T-helper 17 cell (primary cell): Measurements from ENCODE around the gene PSMB8. TPM values are rescaled to one million over a fixed set of nuclear protein-coding genes. Genes with fewer than 3 reads are reported as not detected.

ENCODE experiments used
- ATAC-seq: fragments of 150-1000 bp; cut with Tn5 transposase; 2 replicates; pipeline ENCODE4 v1.10.0; 2021; ENCODE audit warnings: mild to moderate bottlenecking, moderate library complexity
- DNase-seq, 3 donors: peaks; one replicate each; pipeline versions ENCODE4 v3.0.0 to v3.0.0-alpha.2; 2020 to 2021
- H3K9me3 ChIP-seq: one replicate; pipeline ENCODE4 v1.7.0; 2013; ENCODE audit warnings: low read length, mild to moderate bottlenecking; ENCODE audit not compliant: control insufficient read depth, poor library complexity, severe bottlenecking
- H3K27ac Mint-ChIP-seq: one replicate; pipeline ENCODE4 v1.8.0; 2022; ENCODE audit warnings: mild to moderate bottlenecking, moderate library complexity, mixed read lengths
- H3K27me3 Mint-ChIP-seq: one replicate; pipeline ENCODE4 v1.8.0; 2022; ENCODE audit warnings: mixed read lengths
- H3K36me3 Mint-ChIP-seq: one replicate; pipeline ENCODE4 v1.8.0; 2022; ENCODE audit warnings: low read depth, mixed read lengths
- H3K4me1 Mint-ChIP-seq: one replicate; pipeline ENCODE4 v1.8.0; 2022; ENCODE audit warnings: mild to moderate bottlenecking, mixed read lengths
- H3K4me3 Mint-ChIP-seq: one replicate; pipeline ENCODE4 v1.8.0; 2022; ENCODE audit warnings: mild to moderate bottlenecking, moderate library complexity, mixed read lengths
- total RNA-seq, 4 donors: library from RNA in 2 of 4; stranded (reverse) in 2 of 4; gene quantifications; one replicate each; pipeline ENCODE4 v1.2.3 and lab custom pipeline; 2022 to 2026

The PSMB8 gene
- total RNA-seq, 2 donors from 2014 or later, result 131 to 139 TPM

DNA sequence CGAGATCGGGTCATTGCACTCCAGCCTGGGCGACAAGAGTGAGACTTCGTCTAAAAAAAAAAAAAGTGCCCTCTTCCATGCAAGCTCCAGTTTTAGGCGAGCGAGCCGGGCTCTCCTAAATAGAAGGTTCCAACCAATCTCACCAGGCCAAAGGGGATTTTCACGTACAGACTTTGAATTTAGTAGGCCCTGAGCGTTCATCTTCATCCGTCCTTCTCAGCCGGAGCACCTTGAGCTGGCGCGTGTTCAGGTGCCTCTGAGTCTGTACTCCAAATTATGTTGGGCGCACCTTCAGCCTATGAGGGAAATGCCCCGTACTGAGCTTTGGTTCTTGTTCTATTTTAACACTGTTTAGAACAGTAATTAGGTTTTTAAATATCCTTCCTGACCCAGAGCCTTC, 4.5 kb downstream of the PSMB8 start:
- H3K4me3 Mint-ChIP-seq, result no peak overlapping the region
- H3K9me3 ChIP-seq, result no peaks in the 10 kb centered on the region
- peaks cover 28% of the 10 kb centered on the region for H3K36me3 Mint-ChIP-seq
- DNase-seq, result no peak
- no peak for ATAC-seq
- peaks cover 60% of the 10 kb centered on the region for H3K4me1 Mint-ChIP-seq
- H3K27me3 Mint-ChIP-seq, result no peaks in the 10 kb centered on the region
- H3K27ac Mint-ChIP-seq, result peak overlapping the region; percentile 100

- Mint-ChIP-seq H3K36me3 (peaks cover 24% of the 10 kb centered on the region), H3K27ac (peak within 1 kb of the TSS; percentile 100), H3K4me1 (peaks cover 67% of the 10 kb centered on the region), H3K4me3 (peak within 1 kb of the TSS; percentile 95), H3K27me3 (no peaks in the 10 kb centered on the region)
- peak; percentile 94 to 99 (median 99) for DNase-seq
- ATAC-seq, result peak; percentile 88
- no peaks in the 10 kb centered on the region for H3K9me3 ChIP-seq
Measured at GRCh38 chr6:32838114-32838958, 5.5 kb downstream of the PSMB8 start, which contains the start of gene TAP2. Gene TAP2, minus strand, starts transcription at chr6:32838739. Its CDS starts 506 bp downstream, at chr6:32838233.

DNA sequence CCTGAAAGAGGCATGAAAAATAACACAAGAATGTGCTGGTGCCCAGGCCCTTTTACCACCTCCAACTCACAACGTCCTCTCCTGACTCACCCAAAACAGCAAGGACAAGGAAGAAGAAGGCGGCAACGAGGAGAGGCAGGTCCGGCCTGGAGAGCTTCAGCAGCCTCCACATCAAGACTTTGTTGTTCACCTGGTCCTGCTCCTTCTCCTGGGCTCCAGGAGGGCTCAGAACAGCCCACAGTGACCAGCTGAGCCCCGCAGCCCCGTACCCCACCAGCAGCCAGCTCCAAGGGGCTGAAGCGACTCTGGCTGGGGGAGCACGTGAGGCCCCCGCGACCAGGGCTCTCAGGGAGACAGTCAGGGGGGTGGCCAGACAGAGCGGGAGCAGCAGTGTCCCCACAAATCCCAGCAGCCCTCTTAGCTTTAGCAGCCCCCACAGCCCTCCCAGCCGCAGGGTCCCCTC, 6.2 kb downstream of the PSMB8 start:
- Mint-ChIP-seq H3K4me1 (peaks cover 66% of the 10 kb centered on the region), H3K4me3 (peak overlapping the region; percentile 95), H3K27ac (peak overlapping the region; percentile 100), H3K27me3 (no peaks in the 10 kb centered on the region), H3K36me3 (peaks cover 24% of the 10 kb centered on the region)
- DNase-seq (no peak), ATAC-seq (no peak)
- H3K9me3 ChIP-seq, result no peaks in the 10 kb centered on the region

DNA sequence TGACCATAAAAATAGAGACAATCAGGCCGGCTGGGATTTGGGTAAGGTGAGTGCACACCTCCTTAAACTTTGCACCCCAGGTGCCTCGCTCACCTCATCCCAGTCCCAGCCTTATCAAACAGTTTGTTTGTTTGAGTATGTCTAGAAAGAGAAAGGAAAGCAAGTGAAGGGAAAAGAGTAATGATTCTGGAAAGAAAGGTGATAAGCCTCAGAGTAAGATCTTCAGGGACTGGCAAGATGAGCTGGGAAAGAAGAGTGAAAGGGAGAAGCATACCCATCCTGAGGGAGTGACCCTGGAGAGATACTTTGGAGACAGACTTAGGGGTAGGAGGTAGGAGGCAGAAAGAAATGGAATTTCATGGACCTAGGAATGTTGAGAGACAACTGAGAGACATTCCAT, 7.0 kb downstream of the PSMB8 start:
- H3K4me1 Mint-ChIP-seq, result peaks cover 61% of the 10 kb centered on the region
- no peak for ATAC-seq
- peaks cover 20% of the 10 kb centered on the region for H3K36me3 Mint-ChIP-seq
- DNase-seq, result no peak
- no peaks in the 10 kb centered on the region for H3K9me3 ChIP-seq
- H3K4me3 Mint-ChIP-seq, result peak overlapping the region; percentile 95
- H3K27me3 Mint-ChIP-seq, result no peaks in the 10 kb centered on the region
- H3K27ac Mint-ChIP-seq, result peak overlapping the region; percentile 100

DNA sequence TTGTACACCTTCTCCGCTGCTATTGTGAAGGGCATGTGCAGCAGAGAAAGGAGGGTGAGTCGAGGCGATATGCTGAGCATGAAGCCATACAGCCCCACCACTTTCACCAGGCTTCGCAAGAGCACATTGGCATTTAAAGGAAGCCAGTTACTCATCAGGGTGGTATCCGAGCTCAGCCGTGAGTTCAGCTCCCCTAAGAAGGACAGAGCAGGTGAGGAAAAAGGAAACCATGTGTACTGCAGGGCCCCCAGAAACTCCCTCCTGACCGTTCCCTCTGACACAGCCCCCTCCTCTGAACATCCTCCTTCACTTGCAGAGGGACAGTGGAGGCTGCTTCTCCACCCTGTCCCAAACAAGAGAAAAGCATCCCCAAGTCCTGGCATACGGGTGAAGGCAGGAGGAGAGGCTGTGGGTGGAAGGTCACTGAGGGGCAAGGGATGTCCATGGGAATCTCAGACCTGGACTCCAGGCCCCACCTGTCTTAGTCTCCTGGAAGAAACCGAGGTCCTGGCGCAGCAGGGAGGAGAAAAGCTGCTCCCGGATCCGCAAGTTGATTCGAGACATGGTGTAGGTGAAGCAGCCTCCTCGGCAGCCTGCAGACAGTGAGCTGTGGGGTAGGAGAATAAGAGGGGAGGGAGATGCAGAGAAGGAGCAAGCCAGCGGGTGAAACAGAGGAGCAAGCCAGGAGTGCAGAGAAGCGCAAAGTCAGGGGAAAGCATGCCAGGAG, 8.5 kb downstream of the PSMB8 start:
- peak overlapping the region; percentile 100 for H3K27ac Mint-ChIP-seq
- DNase-seq, result no peak
- H3K4me1 Mint-ChIP-seq, result peaks cover 53% of the 10 kb centered on the region
- no peaks in the 10 kb centered on the region for H3K27me3 Mint-ChIP-seq
- no peaks in the 10 kb centered on the region for H3K9me3 ChIP-seq
- peaks cover 22% of the 10 kb centered on the region for H3K36me3 Mint-ChIP-seq
- no peak for ATAC-seq
- H3K4me3 Mint-ChIP-seq, result no peak overlapping the region

GRCh38 chr6:32833664-32834063, 10.2 kb downstream of the PSMB8 start:
- Mint-ChIP-seq H3K4me1 (peaks cover 52% of the 10 kb centered on the region), H3K36me3 (peaks cover 22% of the 10 kb centered on the region), H3K27me3 (no peaks in the 10 kb centered on the region), H3K4me3 (no peak overlapping the region), H3K27ac (peak overlapping the region; percentile 41)
- no peaks in the 10 kb centered on the region for H3K9me3 ChIP-seq
- DNase-seq (no peak), ATAC-seq (no peak)

DNA sequence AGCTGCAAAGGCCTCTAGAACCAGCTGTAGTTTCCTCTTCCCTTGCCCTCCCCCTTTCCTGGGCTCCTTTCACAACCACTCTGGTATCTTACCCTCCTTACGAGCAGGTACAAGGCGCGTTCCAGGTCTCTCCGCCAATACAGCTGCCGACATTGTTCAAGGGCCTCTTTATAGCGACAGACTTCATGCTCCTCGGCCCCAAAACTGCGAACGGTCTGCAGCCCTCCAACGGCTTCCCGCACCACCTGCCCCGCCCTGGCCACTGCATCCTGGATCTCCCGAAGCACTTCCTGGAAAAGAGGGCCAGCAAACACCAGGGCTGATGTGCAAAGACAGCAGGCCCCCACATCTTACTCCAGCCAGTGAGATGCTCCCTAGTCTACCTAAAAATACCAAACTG, 11.3 kb downstream of the PSMB8 start:
- Mint-ChIP-seq H3K36me3 (peaks cover 30% of the 10 kb centered on the region), H3K27ac (peak overlapping the region; percentile 54), H3K4me1 (peaks cover 58% of the 10 kb centered on the region), H3K4me3 (peak overlapping the region; percentile 28), H3K27me3 (no peaks in the 10 kb centered on the region)
- ATAC-seq, result no peak
- no peaks in the 10 kb centered on the region for H3K9me3 ChIP-seq
- DNase-seq, result no peak

DNA sequence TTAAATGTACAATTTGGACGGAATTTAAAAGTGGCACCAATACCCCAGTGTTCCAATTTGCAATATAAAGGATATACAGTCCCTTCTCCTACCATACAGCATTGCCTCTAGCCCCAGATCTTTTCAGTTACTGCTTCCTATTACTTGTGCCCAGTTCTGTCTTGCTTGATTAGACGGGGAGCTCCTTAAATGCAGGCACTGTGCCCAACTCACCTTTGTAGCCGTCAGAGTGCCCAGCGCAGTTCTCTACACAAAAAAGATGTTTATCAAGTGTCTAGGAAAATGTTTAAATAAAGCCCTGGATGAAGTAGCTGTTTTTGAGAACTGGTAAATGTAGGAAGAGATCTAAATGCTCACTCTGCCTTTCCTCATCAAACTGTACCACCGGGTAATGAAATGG, 12.9 kb downstream of the PSMB8 start:
- peaks cover 27% of the 10 kb centered on the region for H3K36me3 Mint-ChIP-seq
- peaks cover 46% of the 10 kb centered on the region for H3K4me1 Mint-ChIP-seq
- ATAC-seq, result no peak
- H3K27ac Mint-ChIP-seq, result peak overlapping the region; percentile 14
- no peak overlapping the region for H3K4me3 Mint-ChIP-seq
- no peaks in the 10 kb centered on the region for H3K9me3 ChIP-seq
- DNase-seq, result no peak
- H3K27me3 Mint-ChIP-seq, result no peaks in the 10 kb centered on the region

- ATAC-seq, result no peak
- Mint-ChIP-seq H3K36me3 (peaks cover 20% of the 10 kb centered on the region), H3K4me1 (peaks cover 39% of the 10 kb centered on the region), H3K27me3 (no peaks in the 10 kb centered on the region), H3K4me3 (no peak overlapping the region), H3K27ac (no peak overlapping the region)
- H3K9me3 ChIP-seq, result no peaks in the 10 kb centered on the region
- DNase-seq, result no peak
Measured at GRCh38 chr6:32830017-32830416, 13.8 kb downstream of the PSMB8 start.

- Mint-ChIP-seq H3K36me3 (peaks cover 20% of the 10 kb centered on the region), H3K27ac (peak overlapping the region; percentile 9), H3K4me1 (peaks cover 34% of the 10 kb centered on the region), H3K27me3 (no peaks in the 10 kb centered on the region), H3K4me3 (no peak overlapping the region)
- DNase-seq (no peak), ATAC-seq (no peak)
- no peaks in the 10 kb centered on the region for H3K9me3 ChIP-seq
Measured at GRCh38 chr6:32829495-32829894, 14.4 kb downstream of the PSMB8 start.

- ATAC-seq (no peak), DNase-seq (no peak)
- H3K36me3 Mint-ChIP-seq, result peaks cover 18% of the 10 kb centered on the region
- H3K4me1 Mint-ChIP-seq, result peaks cover 21% of the 10 kb centered on the region
- H3K9me3 ChIP-seq, result no peaks in the 10 kb centered on the region
- H3K27ac Mint-ChIP-seq, result peak overlapping the region; percentile 49
- no peak overlapping the region for H3K4me3 Mint-ChIP-seq
- H3K27me3 Mint-ChIP-seq, result no peaks in the 10 kb centered on the region
Measured at GRCh38 chr6:32827025-32827424, 16.8 kb downstream of the PSMB8 start.

DNA sequence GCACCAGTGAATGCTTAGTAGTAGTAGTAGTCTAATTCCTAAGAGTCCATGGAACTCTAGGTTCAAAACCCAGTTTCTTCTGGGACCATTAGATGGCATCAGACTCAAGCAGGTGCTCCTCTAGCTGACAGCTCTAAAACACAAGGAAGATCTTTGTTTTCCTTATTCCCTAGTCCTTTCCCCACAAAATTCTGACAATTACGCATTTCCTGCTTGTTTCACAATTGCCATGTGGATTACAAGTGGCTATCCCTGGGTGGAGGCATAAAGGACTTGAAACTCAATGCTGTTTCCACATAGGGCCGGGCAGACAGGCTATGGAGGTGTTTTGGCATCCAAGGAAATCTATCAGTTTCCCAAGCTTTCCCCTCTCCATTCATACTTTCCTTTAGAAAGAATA, 17.9 kb downstream of the PSMB8 start:
- peaks cover 13% of the 10 kb centered on the region for H3K36me3 Mint-ChIP-seq
- no peak for DNase-seq
- peaks cover 18% of the 10 kb centered on the region for H3K4me1 Mint-ChIP-seq
- H3K9me3 ChIP-seq, result no peaks in the 10 kb centered on the region
- no peak for ATAC-seq
- no peak overlapping the region for H3K27ac Mint-ChIP-seq
- H3K4me3 Mint-ChIP-seq, result no peak overlapping the region
- H3K27me3 Mint-ChIP-seq, result no peaks in the 10 kb centered on the region

GRCh38 chr6:32819729-32820128, 24.1 kb downstream of the PSMB8 start:
- Mint-ChIP-seq H3K4me1 (peaks cover 5% of the 10 kb centered on the region), H3K36me3 (no peaks in the 10 kb centered on the region), H3K4me3 (no peak overlapping the region), H3K27ac (no peak overlapping the region), H3K27me3 (no peaks in the 10 kb centered on the region)
- DNase-seq (no peak), ATAC-seq (no peak)
- H3K9me3 ChIP-seq, result no peaks in the 10 kb centered on the region
